HFF-Myc (cell line): ENCODE measurements around the gene PCDH1.
"Not testable (repeated sequence)": the region's sequence is repeated elsewhere in the genome, so short reads cannot be mapped to it uniquely, and the experiment has no call there.

Experiments
- DNase-seq: peaks from one replicate; pipeline ENCODE4 v3.0.0-alpha.2; 2011; ENCODE audit warnings: low read depth; ENCODE audit errors: extremely low read depth
- H3K4me3 ChIP-seq: replicated peaks from 2 replicates; pipeline ENCODE4 v1.5.1; 2011; ENCODE audit warnings: low read depth, mild to moderate bottlenecking, control low read depth, low read length
- TF ChIP-seq, protein P1 (sequence below): IDR thresholded peaks from 2 replicates; pipeline ENCODE4 v1.5.1; 2012; ENCODE audit warnings: mild to moderate bottlenecking, low read depth, low read length, control low read depth; ENCODE audit errors: missing control alignments

Gene PCDH1

DNA sequence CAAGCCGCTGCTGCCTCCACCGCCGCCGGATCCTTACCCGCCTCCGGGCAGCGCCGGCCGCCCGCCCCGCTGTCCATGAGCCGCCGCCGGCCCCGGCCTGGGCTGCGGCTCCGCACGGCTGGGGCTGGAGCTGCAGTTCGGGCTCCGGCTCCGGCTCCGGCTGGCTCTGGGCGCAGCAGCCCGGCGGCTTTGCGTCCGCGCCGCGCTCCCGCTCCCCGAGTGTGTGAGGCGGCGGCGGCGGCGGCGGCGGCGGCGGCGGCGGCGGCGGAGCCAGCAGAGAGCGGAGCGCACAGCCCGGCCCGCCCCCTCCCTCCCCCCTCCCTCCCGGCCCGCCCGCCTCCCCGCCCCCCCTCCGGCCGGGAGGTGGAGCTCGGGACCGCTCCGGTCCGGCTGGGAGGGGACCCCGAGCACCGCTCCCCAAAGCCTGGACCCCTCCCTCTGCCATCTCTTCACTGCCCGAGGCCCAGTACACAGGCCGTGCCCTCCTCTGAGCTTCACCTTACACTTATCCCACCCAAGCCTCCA lies at the start of gene PCDH1:
Gene PCDH1 (minus strand): TSS at position 225 of the 525 bp plus-strand sequence. CDS start 148 bp downstream, at position 77.
- TF ChIP-seq, protein P1, sequence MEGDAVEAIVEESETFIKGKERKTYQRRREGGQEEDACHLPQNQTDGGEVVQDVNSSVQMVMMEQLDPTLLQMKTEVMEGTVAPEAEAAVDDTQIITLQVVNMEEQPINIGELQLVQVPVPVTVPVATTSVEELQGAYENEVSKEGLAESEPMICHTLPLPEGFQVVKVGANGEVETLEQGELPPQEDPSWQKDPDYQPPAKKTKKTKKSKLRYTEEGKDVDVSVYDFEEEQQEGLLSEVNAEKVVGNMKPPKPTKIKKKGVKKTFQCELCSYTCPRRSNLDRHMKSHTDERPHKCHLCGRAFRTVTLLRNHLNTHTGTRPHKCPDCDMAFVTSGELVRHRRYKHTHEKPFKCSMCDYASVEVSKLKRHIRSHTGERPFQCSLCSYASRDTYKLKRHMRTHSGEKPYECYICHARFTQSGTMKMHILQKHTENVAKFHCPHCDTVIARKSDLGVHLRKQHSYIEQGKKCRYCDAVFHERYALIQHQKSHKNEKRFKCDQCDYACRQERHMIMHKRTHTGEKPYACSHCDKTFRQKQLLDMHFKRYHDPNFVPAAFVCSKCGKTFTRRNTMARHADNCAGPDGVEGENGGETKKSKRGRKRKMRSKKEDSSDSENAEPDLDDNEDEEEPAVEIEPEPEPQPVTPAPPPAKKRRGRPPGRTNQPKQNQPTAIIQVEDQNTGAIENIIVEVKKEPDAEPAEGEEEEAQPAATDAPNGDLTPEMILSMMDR = no peak
- no peak for DNase-seq
- H3K4me3 ChIP-seq = peak within 1 kb of the TSS; percentile 19

DNA sequence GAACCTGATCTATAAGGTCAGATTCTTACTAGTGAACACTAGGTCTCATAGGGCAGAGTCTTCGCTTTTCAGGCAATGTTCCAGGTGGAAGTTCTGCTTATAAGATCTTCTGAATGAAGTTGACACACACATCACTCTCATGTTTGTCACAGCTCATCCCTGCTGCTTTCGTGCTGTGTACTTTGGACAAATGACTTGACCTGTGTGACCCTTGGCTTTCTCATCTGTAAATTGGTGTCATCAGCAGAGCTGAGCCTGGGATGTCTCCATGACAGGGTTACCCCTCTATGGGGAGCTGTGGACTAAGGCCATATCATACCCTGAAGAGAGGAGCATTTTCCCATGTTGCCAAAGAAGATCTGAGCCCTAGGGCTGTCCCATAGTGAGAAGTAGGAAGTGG lies 48.2 kb upstream of the PCDH1 start:
- TF ChIP-seq, protein P1 = no peak
- H3K4me3 ChIP-seq = no peak overlapping the region
- no peak for DNase-seq

DNA sequence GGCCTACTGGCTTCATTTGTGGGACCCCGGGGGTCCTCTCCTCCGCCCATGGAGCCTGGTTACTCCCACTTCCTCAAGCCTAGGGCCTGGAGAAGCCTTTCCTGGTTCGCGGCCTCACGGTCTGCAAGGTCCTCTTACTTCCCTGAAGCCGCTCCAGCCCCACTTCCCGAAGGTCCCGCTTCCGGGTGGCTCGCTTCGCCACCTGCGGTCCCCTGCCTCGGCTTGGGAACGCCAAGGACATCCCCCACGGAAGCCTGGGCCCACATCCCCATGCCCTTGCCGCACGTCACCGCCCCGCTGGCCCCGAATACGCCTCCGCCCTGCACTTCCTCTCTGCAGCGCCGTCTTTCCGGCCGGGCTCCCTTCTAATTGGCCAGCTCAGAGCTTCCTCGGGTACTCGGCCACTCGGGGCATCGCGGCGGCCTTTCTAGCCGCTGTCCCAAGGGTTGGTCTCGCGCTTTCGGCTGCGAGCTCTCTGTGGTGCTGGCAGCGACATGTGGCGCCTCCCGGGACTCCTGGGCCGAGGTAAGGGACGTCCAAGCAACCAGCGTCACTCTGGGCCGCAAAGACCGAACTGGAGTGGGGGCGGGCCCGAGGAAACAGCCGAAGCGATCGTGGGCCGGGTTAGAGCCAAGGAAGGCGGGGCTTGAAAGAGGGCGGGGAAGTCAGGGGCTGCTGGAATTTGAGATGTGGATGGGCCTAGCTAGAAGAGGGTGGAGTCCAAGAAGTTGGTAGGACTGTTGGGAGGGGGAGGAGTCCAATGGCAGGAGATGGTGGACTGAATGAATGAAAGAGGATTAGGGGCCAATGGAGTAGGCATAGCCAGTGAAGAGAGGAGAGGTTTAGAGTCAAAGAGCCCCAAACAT lies 45.5 kb upstream of the PCDH1 start, which contains the start of gene DELE1:
Gene DELE1 (plus strand): TSS at position 424 of the 866 bp plus-strand sequence. CDS start 71 bp downstream, at position 495.
- H3K4me3 ChIP-seq = peak within 1 kb of the TSS; percentile 66
- TF ChIP-seq, protein P1 = no peak
- DNase-seq = peak; percentile 83

DNA sequence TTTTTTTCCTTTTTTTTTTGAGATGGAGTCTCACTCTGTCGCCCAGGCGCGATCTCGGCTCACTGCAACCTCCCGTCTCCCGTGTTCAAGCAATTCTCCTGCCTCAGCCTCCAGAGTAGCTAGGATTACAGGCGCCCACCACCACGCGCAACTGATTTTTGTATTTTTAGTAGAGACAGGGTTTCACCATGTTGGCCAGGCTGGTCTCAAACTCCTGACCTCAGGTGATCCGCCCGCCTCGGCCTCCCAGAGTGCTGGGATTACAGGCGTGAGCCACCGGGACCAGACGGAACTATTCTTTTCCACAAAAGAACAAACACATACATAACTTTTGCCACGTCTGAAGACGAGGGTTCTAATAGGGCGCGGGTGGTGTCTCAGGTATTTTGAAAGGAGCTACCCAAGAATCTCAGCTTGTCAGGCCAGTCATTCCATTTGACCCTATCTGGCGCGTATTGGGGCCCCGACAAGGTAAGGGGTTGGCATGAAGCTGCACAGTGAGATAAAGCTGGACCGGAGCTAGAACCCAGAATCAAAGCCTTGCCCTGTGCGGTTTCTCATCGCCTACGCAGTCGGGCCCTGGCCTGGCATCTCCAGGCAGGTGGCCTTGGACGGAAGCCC lies 44.7 kb upstream of the PCDH1 start:
- H3K4me3 ChIP-seq = peak overlapping the region; percentile 66
- not testable (repeated sequence) for DNase-seq

DNA sequence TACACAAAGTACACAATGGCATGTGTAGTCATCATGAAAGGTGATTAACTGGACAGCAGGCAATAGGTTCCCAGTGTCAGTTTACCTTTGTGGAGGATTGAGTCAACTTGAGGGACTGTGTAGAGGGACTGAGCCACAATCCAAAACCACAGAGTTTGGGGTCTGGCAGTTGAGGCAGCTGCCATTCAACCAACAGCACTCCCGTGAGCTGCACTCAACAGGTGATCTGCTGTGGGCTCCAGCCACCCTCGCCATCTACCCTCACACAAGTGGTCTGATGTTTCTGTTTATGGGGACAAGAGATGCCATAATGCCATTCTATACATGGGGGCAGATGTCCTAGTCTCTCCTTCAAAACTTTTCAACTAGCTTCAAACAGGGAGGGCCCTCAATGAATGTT lies 42.6 kb upstream of the PCDH1 start:
- TF ChIP-seq, protein P1 = no peak
- H3K4me3 ChIP-seq = no peak overlapping the region
- no peak for DNase-seq

DNA sequence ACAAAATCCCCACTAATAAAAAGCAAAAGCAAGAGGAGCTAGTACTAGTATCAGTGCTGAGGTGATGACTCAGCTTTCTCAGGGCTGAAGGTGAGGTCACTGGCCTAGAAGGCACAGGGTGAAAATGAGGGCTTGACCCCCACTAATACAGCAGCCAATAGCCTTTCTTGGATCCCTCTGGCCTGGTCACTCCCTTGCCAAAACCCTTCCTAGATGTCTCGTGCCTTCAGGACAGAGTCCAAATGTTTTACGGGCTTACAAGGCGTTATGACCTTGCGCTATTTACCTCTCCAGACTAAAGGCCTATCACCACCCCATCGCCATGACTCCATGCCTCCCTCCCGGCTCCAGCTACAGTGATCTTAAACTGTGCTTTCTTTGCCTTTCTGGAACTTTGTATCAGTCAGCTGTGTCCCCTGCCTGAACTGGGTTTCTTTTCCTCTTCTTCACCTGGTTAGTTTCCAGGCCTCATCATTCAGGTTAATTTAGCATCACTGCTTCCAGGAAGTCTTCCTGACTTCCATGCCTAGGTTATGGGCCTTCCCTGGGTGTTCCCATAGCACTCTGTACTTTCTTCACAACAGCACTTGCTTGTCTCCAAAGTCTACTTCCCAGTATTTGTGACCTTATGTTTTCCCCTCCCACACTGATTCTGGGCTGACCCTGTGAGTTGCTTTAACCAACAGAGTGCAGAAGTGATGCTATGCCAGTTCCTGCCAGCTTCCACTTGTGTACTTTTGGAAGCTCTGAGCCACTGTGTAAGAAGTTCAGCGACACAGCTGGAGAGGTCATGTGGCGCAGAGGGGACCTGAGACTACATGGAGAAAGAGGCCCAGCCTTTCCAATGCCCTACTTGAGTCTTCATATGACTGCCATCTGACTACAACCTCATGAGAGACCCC lies 41.3 kb upstream of the PCDH1 start:
- H3K4me3 ChIP-seq = no peak overlapping the region
- TF ChIP-seq, protein P1 = no peak
- no peak for DNase-seq
